Stimulated activated CD4-positive, alpha-beta T cell treated with anti-CD3 and anti-CD28 coated beads, Interleukin-12 subunit alpha, Interleukin-12 subunit beta, amount 100 ng/mL, for 4 hours (primary cell): ENCODE measurements around the gene LRIF1.
"Not testable (repeated sequence)": the region's sequence is repeated elsewhere in the genome, so short reads cannot be mapped to it uniquely, and the experiment has no call there.

Source experiments
- DNase-seq: peaks from one replicate; pipeline ENCODE4 v3.0.0-alpha.2; 2020

LRIF1 gene

DNA sequence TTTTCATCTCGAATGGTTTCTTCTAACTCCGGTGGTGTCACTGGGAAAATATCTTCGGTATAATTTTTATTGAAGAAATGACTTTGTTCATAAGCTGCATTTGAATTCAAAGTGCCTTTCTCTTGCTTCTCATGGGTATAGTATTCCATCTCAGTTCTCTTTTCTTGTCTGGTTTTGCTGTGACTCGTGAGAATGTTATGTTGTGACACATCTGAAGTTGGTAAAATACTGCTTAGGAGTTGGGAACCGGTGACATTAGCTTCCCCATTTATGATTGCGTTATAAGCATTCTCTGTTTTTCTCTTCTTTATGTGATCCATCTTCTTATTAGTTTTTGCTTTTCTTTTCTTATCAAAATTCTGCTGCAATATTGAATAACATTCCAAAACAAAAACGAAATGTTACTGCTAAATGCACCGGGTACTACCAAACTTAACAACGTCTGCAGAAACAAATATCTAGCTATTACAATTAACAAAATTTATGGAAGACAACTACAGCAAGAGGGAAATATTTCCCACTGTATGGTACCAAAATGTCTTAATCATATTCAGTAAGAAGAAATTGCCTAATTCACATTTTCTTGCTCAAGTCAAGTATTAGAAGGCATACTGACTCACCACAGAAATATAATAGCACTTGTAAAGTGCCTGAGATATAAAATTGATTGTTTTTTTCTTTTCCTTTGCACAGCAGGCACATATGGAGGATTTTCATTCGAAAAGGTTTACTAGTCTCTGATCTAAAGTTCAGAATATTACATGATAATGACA lies 15.5 kb downstream of the LRIF1 start:
- DNase-seq = no peak

DNA sequence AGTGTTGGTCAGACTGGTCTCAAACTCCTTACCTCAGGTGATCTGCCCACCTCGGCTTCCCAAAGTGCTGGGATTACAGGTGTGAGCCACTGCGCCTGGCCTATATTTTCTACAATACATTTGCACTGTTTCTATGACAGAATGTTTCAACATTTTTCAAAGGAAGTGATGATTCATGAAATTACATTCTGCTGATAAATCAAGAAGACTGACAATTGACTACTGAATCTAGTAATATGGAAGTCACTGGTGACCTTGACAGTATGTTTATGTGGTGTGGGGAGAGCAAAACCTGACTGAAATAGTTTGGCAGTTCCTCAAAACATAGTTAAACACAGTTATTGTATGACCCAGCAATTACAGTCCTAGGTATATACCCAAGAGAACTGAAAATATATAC lies 18.1 kb downstream of the LRIF1 start:
- DNase-seq = no peak

DNA sequence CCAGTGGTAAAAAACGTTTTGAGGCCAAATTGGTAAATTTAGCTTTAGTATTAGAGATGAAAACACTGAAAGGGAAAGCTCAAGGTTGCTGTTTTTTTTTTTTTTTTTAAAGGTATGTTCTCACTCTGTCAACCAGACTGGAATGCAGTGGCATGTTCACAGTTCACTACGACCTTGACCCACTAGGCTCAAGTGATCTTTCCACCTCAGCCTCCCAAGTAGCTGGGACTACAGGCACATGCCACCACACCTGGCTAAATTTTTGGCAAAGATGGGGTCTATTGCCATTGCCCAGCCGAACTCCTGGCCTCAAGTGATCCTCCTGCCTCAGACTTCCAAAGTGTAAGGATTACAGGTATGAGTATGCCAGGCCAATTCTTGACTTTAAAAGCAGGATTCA lies 18.9 kb downstream of the LRIF1 start:
- no peak for DNase-seq

DNA sequence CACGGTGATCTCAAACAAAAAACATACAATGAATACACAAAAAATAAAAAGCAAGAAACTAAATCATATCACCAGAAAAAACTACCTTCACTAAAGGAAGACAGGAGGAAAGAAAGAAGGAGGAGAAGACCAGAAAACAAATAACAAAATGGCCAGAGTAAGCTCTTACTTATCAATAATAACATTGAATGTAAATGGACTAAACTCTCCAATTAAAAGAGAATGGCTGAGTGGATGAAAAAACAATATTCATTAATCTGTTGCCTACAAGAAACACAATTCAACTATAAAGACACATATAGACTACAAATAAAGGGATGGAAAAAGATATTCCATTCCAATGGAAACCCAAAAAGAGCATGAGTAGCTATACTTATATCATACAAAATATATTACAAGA lies 27.2 kb downstream of the LRIF1 start:
- no peak for DNase-seq

DNA sequence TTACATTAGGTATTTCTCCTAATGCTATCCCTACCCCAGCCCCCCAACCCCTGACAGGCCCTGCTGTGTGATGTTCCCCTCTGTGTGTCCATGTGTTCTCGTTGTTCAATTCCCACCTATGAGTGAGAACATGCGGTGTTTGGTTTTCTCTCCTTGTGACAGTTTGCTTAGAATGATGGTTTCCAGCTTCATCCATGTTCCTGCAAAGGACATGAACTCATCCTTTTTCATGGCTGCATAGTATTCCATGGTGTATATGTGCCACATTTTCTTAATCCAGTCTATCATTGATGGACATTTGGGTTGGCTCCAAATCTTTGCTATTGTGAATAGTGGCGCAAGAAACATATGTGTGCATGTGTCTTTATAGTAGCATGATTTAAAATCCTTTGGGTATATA lies 32.6 kb downstream of the LRIF1 start:
- DNase-seq = not testable (repeated sequence)

DNA sequence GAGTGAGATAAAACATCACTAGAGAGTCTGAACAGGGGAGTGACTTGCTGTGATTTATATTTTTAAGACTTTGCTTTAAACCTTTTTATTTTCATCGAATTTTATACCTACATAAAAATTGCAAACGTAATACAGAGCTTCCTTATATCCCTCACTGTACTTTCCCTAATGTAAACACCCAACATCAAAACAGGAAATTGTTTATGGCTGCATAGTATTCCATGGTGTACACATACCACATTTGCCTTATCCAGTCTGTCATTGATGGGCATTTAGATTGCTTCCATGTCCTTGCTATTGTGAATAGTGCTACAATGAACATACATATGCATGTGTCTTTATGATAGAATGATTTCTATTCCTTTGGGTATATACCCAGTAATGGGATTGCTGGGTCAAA lies 34.8 kb downstream of the LRIF1 start:
- no peak for DNase-seq

DNA sequence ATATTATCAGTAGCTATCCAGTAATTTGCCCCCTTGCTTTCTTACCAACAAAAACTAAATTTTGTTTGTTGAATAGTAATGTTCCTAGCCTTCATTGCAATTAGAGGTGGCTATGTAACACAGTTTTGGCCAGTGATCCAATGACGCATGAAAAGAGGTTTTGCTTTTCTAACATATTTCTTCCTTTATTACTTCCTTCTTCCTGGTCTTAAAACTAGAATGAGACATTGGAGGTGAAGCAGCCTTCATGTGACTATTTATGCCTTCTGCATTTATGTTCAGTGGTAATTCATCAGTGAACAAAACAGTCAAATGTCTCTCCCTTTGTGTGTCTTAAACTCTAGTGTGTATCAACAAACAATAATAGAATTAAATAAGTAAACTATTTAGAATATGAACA lies 35.5 kb downstream of the LRIF1 start:
- no peak for DNase-seq

DNA sequence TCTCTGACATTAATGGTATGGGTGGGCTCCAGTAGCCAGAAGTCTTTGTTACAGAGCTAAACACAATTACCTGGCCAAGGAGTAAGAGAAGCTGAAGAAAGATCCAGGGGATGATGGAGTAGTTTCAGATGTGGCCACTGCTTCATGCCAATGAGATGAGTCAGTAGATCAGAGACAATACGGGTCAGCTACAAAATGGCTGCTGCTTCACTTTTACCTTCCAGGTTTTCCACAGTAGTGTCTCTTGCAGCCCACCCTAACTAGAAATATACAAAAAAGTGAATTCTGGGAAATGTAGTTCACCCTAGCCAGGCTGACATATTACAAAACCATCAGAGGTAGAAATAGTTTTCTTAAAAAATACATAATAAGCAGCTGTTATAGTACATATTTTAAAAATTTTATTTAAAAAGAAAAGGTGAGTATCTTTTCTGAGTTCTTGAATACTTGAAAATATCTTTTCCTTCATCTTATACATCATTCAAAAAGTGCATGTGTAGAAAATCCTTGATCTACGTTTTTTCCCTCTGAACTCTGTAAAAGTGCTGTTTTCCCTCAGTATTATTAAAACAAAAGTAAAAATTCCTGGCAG lies 36.1 kb downstream of the LRIF1 start:
- DNase-seq = no peak

DNA sequence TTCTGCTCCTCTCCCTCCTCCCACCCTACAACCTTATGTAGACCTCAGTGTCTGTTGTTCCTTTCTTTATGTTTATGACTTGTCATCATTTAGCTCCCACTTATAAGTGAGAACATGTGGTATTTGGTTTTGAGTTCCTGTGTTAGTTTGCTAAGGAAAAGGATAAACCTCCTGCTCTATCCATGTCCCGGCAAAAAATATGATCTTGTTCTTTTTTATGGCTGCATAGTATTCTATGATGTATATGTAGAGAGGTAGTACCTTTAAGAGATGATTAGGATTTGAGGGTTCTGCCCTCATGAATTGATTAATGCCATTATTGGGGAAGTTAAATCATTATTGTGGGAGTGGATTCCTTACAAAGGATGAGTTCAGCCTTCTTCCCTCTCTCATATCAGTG lies 41.8 kb downstream of the LRIF1 start:
- DNase-seq = no peak

DNA sequence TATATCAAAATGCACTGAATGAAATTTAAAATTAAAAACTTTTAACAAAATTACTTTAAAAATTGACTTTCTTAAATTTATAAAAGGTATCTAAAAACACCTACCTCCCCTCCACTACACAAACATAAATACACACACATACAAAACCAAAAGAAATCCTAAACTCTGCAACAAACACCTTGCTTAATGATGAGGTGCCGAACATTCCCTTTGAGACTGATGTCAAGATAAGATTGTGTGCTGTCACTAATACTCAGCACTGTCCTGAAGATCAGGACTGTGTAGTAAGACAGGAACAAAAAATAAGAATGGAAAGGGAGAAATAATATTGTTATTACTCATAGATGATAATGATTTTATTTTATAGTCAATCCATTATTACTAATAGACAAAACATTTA lies 45.7 kb downstream of the LRIF1 start:
- no peak for DNase-seq

DNA sequence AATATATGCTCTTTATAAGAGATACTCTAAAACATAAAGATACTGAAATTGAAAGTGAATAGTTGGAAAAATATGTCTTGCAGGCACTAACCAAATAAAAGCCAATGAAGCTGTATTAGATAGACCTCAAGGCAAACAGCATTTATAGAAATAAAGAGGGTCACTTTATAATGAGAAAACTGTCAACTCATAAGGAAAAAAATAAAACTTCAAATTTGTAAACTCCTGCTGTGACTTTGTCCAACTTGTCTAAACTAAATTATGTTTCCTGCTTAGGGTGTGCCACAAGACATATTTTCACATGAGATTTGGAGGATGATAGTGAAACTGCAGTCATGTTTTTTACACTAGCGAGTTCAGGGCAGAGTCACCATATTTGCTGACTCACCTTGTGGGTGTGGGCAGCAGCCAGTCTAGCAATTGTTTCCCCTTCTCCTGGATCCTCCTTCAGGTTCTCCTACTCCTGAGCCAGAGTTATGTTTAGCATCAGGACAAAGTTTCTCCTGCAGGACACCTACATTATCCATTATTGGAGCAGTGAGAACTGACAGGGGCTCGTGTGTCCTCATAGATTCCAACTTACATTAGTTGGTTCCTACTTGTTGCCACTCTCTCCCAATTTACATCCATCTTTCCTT lies 46.9 kb downstream of the LRIF1 start:
- DNase-seq = no peak

DNA sequence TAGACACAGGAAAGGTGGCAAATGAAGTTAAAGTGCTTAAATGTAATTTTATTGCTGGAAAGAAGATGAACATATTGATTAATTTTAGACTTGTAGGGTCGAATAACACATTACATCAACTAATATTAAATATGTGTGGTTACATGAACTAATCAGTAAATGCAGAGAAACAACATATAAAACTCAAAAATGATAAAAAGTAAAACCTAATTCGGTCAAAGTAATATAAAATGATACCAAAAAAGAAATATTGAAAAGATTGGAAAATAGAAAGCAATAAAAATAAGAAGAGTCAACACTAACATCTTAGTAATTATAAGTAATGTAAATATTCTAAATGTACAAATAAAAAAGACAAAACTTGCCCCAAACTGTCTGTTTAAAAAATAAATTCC lies 47.5 kb downstream of the LRIF1 start:
- no peak for DNase-seq

DNA sequence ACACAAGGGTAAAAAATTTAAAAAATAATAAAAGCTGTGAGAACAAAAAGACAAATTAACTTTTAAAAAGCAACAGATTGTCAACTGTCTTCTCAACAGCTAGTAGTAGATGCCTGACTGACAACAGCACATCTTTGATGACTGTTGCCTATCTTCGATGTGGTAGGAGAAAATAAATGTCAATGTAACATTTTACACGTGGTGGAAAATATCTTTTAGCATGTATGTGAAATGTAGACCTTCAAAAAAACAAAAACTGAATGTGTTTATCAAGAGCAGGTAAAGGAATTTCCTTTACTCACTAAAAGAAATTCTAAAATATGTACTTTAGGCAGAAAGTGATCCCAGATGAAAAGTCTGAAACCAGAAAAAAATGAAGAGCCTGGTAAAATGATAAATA lies 47.9 kb downstream of the LRIF1 start:
- DNase-seq = no peak

DNA sequence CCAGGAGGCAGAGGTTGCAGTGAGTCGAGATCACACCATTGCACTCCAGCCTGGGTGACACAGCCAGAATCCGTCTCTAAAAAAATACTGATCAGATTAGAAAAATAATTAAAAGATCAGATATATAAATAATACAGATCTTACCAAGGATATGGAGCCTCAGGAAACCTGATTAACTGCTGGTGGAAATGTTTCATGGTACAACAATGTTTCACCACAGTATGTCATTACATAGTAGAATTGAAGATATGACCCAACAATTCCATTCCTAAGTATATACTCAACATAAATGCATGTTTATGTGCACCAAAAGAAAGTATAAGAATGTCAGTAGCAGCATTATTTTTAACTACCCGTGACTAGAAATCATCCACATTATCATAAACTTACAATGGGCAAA lies 49.0 kb downstream of the LRIF1 start:
- no peak for DNase-seq

DNA sequence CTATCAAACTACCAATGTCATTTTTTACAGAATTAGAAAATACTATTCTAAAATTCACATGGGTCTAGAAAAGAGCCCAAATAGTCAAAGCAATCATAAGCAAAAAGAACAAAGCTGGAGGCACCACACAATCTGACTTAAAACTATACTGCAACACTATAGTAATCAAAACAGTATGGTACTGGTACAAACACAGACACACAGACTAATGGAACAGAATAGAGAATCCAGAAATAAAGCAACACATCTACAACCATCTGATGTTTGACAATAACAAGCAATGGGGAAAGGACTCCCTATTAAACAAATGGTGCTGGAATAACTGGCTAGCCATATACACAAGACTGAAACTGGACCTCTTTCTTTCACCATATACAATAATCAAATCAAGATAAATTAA lies 50.9 kb downstream of the LRIF1 start:
- DNase-seq = no peak

DNA sequence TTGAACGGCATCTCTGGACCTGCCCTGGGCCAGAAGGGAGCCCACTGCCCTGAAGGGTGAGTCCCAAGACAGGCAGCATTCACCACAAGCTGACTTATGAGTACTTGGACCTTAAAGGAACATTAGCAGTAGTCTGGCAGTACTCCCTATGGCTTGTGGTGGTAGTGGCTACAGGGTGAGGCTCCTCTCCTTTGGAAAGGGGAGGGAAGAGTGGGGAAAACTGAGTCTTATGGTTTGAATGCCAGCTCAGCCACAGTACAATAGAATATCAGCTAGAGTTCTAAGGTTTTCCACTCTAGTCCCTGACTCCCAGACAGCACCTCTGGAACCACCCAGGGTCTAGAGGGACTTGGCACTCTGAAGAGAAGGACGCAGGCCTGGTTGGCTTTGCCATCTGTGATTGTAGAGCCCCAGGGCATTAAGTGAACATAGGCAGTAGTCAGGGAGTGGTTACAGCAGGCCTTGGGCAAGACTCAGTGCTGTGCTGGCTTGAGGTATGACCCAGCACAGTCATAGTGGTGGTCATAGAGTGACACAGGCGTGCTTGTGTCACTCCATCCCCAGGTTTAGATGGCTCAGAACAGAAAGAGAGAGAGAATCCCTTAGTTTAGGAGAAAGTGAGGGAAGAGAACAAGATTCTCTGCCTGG lies 59.7 kb downstream of the LRIF1 start:
- DNase-seq = no peak

DNA sequence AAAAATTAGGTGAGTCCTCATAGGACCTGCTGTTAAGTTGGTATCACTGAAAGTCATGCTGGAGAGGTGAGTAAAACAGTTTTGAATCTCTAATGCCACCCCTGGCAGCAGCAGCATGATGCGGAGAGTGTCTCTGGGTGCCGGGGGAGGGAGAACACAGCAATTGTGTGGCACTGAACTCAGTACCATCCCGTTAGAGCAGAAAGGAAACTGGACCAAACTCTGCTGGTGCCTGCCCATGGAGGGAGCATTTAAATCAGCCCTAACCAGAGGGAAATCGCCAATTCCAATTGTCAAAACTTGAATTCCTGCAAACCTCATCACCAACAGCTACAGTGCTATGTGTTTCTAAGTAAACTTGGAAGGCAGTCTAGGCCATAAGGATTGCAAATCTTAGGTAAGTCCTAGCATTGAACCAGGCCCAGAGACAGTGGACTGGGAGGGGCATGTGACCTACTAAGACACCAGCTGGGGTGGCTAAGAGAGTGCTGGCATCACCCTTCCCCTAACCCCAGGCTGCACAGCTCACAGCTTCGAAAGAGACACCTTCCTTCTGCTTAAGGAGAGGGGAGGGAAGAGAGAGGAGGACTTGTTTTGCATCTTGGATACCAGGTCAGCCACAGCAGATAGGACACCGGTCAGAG lies 60.8 kb downstream of the LRIF1 start:
- no peak for DNase-seq

DNA sequence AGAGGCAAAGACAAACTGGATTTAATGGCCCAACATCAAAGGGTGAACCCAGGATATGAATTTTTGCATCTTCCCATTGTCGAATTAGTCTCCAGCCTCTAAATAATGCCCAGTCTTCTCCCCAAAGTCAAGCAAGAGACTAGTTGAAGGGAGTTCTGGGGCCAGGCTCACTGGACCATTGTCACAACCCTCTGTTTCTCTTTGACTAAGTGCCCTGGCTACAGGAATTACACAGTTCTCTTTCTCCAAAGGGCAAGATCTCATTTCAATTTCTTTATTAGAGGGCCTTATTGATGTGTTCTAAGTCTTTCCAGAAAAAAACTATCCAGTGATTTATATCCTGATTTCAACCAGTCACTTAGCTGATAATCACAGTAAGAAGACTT lies 64.3 kb downstream of the LRIF1 start:
- DNase-seq = no peak

DNA sequence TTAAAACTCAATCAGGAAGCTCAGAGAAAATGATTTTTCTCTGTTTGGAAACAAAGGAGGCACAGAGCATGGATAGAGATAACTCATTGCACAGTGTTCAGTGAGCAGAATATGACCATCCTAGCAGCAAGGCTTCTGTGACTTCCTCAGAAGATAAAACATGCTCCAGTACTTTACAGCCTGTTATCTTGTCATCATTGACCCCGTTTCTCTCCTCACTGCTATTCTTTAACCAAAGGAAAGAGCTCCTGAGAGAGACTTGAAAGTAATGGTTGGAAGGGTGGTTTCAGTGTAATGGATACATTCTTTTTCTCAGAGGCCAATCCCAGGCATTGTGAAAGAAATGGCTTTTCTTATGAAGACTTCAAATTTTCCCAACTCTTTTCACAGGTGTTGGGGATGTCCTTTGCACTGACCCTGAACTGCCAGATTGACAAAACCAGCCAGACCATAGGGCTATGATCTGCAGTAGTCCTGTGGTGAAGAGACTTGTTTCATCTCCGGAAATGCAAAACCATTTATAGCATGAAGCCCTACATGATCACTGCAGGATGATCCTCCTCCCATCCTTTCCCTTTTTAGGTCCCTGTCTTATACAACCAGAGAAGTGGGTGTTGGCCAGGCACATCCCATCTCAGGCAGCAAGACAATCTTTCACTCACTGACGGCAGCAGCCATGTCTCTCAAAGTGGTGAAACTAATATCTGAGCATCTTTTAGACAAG lies 64.8 kb downstream of the LRIF1 start:
- no peak for DNase-seq

DNA sequence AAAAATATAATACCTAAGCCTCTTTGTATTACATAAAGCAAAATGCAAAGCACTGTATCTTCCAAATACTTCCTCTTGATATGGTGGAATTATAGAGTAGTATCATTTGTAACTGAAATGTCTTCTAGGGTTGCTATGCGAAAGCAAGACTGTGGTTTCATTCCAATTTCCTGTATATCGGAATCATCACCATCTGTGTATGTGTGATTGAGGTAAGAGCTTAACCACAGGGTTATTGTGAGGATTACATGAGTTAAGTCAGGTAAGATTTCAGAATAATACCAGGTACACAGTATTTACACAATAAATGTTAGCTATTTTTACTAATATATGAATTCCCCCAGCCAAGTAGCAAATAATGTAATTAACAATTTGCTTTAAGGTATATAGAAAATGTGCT lies 66.0 kb downstream of the LRIF1 start:
- DNase-seq = no peak
